ENCODE results near the gene RAB10. TPM values are rescaled to one million over a fixed set of nuclear protein-coding genes. Genes with fewer than 3 reads are reported as not detected.

The RAB10 gene
- total and polyA plus RNA-seq, 7 donors, result 57.1 to 116 (median 92.0) TPM

DNA sequence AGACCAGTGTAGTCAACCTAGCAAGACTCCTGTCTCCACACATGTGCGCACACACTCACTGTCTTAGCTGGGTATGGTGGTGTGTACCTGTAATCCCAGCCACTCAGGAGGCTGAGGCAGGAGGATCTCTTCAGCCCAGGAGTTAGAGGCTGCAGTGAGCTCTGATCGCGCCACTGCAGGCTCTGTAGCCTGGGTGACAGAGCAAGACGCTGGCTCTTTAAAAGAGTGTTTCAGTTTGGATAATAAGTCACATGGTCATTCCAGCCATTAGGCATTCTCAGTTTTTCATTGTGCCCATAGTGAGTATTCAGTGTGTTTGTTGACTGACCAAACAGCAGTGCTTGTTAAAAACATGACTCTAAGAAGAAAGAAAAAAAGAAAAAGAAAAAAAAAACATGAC lies 31.0 kb downstream of the RAB10 start:
- Histone ChIP-seq H3K27me3 (no peaks in the 10 kb centered on the region), H3K36me3 (peaks cover 0 to 5% (median 0%) of the 10 kb centered on the region in 4 donors), H3K4me3 (no peak overlapping the region), H3K4me1 (peaks cover 0 to 34% (median 24%) of the 10 kb centered on the region in 4 donors), H3K27ac (no peak overlapping the region), H3K9me3 (no peaks in the 10 kb centered on the region)
- 90 to 94% methylated on average over 4 of the region's 4 CpGs for WGBS, 2 donors
- TF ChIP-seq, protein P1, sequence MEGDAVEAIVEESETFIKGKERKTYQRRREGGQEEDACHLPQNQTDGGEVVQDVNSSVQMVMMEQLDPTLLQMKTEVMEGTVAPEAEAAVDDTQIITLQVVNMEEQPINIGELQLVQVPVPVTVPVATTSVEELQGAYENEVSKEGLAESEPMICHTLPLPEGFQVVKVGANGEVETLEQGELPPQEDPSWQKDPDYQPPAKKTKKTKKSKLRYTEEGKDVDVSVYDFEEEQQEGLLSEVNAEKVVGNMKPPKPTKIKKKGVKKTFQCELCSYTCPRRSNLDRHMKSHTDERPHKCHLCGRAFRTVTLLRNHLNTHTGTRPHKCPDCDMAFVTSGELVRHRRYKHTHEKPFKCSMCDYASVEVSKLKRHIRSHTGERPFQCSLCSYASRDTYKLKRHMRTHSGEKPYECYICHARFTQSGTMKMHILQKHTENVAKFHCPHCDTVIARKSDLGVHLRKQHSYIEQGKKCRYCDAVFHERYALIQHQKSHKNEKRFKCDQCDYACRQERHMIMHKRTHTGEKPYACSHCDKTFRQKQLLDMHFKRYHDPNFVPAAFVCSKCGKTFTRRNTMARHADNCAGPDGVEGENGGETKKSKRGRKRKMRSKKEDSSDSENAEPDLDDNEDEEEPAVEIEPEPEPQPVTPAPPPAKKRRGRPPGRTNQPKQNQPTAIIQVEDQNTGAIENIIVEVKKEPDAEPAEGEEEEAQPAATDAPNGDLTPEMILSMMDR (IDR thresholded peaks at IDR 0.05), result no peak
- TF ChIP-seq EP300 (IDR thresholded peaks at IDR 0.05) (no peak), POLR2AphosphoS5 (IDR thresholded peaks at IDR 0.05) (no peak), POLR2A (IDR thresholded peaks at IDR 0.05) (no peak)
- no peak for DNase-seq
- intact Hi-C loops (cut with DNase I), result no loop called here

DNA sequence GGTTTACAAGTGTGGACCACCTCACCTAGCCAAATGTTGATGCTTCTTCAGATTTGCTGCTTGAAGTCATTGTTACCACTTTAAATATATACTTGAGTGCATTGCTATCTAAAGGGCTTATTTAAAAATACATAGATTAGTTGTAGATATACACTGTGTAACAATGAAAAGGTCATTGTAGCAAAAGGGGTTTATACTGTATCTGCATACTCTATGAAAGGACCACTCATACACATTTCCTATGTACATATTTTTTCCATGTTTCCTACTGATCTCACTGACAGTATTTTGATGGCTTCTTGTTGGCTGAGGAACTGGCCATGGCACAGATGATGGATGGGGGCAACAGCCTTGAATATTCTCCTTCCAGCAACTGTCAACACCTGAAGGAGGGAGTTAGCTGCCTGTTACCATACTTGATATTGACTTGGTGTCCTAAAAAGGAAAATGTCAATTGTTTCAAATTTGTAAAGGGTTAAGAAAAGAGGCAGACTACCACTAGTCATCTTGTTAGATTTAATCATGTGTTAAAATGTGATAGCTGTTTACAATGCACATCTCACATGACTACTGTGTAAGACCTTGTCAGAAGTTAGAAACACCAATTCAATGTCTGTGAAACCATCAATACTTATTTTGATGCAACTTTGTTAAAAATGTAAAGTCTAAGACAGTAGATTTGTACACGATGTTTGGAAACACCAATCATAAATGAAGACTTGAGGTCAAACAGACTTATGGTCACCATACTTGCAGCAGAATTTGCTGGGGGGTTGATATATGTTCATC lies 33.5 kb downstream of the RAB10 start:
- Histone ChIP-seq H3K4me3 (no peak overlapping the region), H3K9me3 (no peaks in the 10 kb centered on the region), H3K4me1 (peaks cover 0 to 35% (median 25%) of the 10 kb centered on the region in 4 donors), H3K27ac (no peak overlapping the region), H3K27me3 (no peaks in the 10 kb centered on the region), H3K36me3 (no peaks in the 10 kb centered on the region)
- TF ChIP-seq POLR2A (IDR thresholded peaks at IDR 0.05) (no peak), POLR2AphosphoS5 (IDR thresholded peaks at IDR 0.05) (no peak), EP300 (IDR thresholded peaks at IDR 0.05) (no peak)
- TF ChIP-seq, protein P1 (IDR thresholded peaks at IDR 0.05), result no peak
- DNase-seq, result no peak
- 85 to 87% methylated on average over 1 of the region's 1 CpG for WGBS, 2 donors
- intact Hi-C loops (cut with DNase I), result no loop called here

DNA sequence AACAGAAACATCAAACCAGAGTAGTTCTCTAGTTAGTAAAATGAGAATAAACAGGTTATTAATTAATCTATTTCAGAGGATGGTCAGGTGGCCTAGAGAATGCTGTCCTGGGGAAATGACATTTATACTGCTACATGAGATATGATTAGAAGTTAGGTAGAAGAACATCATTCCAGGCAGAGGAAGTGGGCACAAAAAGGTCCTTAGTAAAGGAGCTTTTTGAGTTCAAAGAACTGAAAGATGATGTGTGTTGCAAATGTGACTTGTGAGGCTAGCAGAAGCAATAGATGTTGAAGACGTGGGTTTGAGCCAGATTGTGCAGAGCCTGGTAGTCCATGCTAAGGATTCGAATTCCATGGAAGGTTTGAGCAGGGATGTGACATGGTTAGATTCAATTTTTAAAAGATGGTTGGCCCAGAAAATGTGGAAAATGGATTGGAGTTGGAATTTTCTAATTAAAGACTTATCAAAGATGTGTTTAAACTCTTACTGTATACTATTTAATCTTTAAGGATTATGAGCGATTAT lies 34.2 kb downstream of the RAB10 start:
- no peaks in the 10 kb centered on the region for H3K36me3 ChIP-seq
- no peak overlapping the region for H3K4me3 ChIP-seq
- no peaks in the 10 kb centered on the region for H3K27me3 ChIP-seq
- peak overlapping the region in 1 of 4 donors; percentile 1 for H3K27ac ChIP-seq
- WGBS, 2 donors, result 55 to 60% methylated on average over 3 of the region's 3 CpGs
- TF ChIP-seq EP300 (IDR thresholded peaks at IDR 0.05) (no peak), POLR2A (IDR thresholded peaks at IDR 0.05) (no peak), POLR2AphosphoS5 (IDR thresholded peaks at IDR 0.05) (no peak)
- TF ChIP-seq, protein P1 (IDR thresholded peaks at IDR 0.05), result no peak
- H3K4me1 ChIP-seq, result peaks cover 0 to 38% (median 27%) of the 10 kb centered on the region in 4 donors
- DNase-seq, result no peak
- H3K9me3 ChIP-seq, result no peaks in the 10 kb centered on the region
- intact Hi-C loops (cut with DNase I), result no loop called here

DNA sequence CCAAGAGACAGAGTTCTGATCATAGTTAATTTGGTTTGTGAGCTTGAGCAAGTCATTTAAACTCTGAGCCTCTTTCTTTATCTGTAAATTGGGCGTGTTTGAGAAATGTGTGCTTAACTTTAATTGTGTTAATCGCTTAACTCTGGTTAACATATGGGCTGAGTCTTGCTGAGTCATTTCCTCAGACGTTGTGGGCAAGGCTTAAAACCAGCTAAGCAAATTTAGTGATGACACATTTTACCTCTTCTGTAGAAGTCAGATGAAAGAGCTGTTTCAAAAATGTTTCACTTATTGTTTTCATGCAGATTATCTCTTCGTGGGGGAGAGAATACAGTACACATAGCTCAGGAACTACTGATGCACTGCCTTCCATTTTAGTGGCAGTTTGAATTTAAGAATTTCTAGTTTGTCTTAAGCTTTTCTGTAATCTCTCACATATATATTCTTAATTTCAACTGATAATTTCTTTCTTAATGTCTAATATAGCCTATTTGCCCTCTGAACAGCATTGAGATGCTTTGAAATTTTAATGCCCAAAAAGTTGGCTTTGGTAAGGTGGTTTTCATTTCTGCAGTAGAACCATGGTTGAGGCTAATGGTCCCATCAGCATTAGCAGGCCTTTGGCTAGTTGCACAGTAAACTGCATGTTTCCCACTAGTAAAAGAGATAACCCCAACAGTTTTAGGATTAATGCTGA lies 34.9 kb downstream of the RAB10 start:
- TF ChIP-seq, protein P1 (IDR thresholded peaks at IDR 0.05), result no peak
- TF ChIP-seq EP300 (IDR thresholded peaks at IDR 0.05) (no peak), POLR2AphosphoS5 (IDR thresholded peaks at IDR 0.05) (no peak), POLR2A (IDR thresholded peaks at IDR 0.05) (no peak)
- peak overlapping the region in 1 of 4 donors; percentile 1 for H3K27ac ChIP-seq
- peaks cover 0 to 45% (median 34%) of the 10 kb centered on the region in 4 donors for H3K4me1 ChIP-seq
- no peak overlapping the region for H3K4me3 ChIP-seq
- H3K27me3 ChIP-seq, result no peaks in the 10 kb centered on the region
- 5 to 11% methylated on average over 4 of the region's 4 CpGs for WGBS, 2 donors
- intact Hi-C loops (cut with DNase I), result no loop called here
- no peak for DNase-seq
- H3K9me3 ChIP-seq, result no peaks in the 10 kb centered on the region
- H3K36me3 ChIP-seq, result no peaks in the 10 kb centered on the region
